H1 (cell line): ENCODE measurements around the gene DCXR. TPM values are rescaled to one million over a fixed set of nuclear protein-coding genes. Genes with fewer than 3 reads are reported as not detected.

Source experiments
- CBX5 ChIP-seq: fragments of 300-800, 300-1000 bp; sonication (generic); IDR thresholded peaks from 2 replicates; pipeline ENCODE4 v1.7.1; 2016; ENCODE audit warnings: antibody characterized with exemption, low read length, low read depth
- CHD7 ChIP-seq: fragments of 300-600 bp; sonication (generic); IDR thresholded peaks from 2 replicates; pipeline ENCODE4 v1.7.1; 2012; ENCODE audit warnings: low read length, moderate library complexity, mild to moderate bottlenecking, inconsistent platforms; ENCODE audit not compliant: insufficient replicate concordance
- EP300 ChIP-seq, 2 experiments: IDR thresholded peaks; 1 replicate in 1 of 2; 2 replicates in 1 of 2; pipeline ENCODE4 v1.6.1; 2011 to 2012; ENCODE audit warnings: low read depth in 2 of 2, low read length in 2 of 2, mild to moderate bottlenecking in 2 of 2, borderline replicate concordance in 1 of 2, inconsistent platforms in 1 of 2, moderate library complexity in 1 of 2
- GABPA ChIP-seq: IDR thresholded peaks from 2 replicates; pipeline ENCODE4 v1.6.1; 2011; ENCODE audit warnings: mild to moderate bottlenecking, low read length, moderate library complexity, borderline replicate concordance; ENCODE audit not compliant: insufficient read depth
- RAD21 ChIP-seq, 2 experiments: IDR thresholded peaks in 1 of 2; conservative IDR thresholded peaks in 1 of 2; 2 replicates each; pipeline ENCODE4 v1.6.1; 2011; ENCODE audit warnings: low read depth in 2 of 2, low read length in 2 of 2, improper control_type of control experiment in 1 of 2, inconsistent platforms in 1 of 2, mild to moderate bottlenecking in 1 of 2, moderate library complexity in 1 of 2
- SIRT6 ChIP-seq: IDR thresholded peaks from one replicate; pipeline ENCODE4 v1.7.1; 2012; ENCODE audit warnings: low read length, inconsistent platforms
- SP2 ChIP-seq: IDR thresholded peaks from 2 replicates; pipeline ENCODE4 v1.6.1; 2012; ENCODE audit warnings: mild to moderate bottlenecking, low read length, inconsistent platforms
- SP4 ChIP-seq: IDR thresholded peaks from 2 replicates; pipeline ENCODE4 v1.6.1; 2012; ENCODE audit warnings: low read length, inconsistent platforms
- SUZ12 ChIP-seq: fragments of 200-600 bp; sonication (generic); IDR thresholded peaks from 2 replicates; pipeline ENCODE4 v1.6.1; 2012; ENCODE audit warnings: mild to moderate bottlenecking, inconsistent platforms, low read length, moderate library complexity, mixed read lengths
- polyA plus RNA-seq, 7 experiments: library from polyadenylated mRNA; depleted of rRNA in 3 of 7; stranded (reverse) in 5 of 7; unstranded in 2 of 7; fragments of >200 nt in 5 of 7; fragments of 200-250 nt in 2 of 7; gene quantifications; 1 replicate in 5 of 7; 2 replicates in 1 of 7; 4 replicates in 1 of 7; pipeline versions ENCODE4 v1.2.1 to v1.2.3, GENCODE V29; 2011 to 2013; ENCODE audit warnings: missing spikeins in 2 of 7, mixed read lengths in 2 of 7
- total RNA-seq: library from RNA; stranded (reverse); fragmentation: NEBNext Ultra II Directional; extraction: Animal tissue kit (Norgen Biotek cat#: 25700); gene quantifications from 2 replicates; pipeline ENCODE4 v1.2.1, GENCODE V29; 2021
- TF ChIP-seq, protein P1 (sequence below): IDR thresholded peaks from 2 replicates; pipeline ENCODE4 v1.6.1; 2011; ENCODE audit warnings: low read depth, mild to moderate bottlenecking, low read length; ENCODE audit not compliant: insufficient read depth

DCXR gene
- total and polyA plus RNA-seq, 2 of the 8 experiments (the other 6 are each of a cell fraction or from before 2014, with no cell fraction given): 96.3 to 212 TPM

GRCh38 chr17:82041144-82041814, 3.8 kb upstream of the DCXR start (continued):
- TF ChIP-seq CHD7 (no peak), CBX5 (no peak), SP2 (no peak), SUZ12 (no peak), SP4 (no peak), EP300 (IDR thresholded peaks at IDR 0.05; ENCODE audit: borderline replicate concordance in 1 of 2, low read depth in 2 of 2, low read length in 2 of 2) (no peak), RAD21 (IDR thresholded peaks at IDR 0.05 in 1 of 2, conservative IDR thresholded peaks at IDR 0.05 in 1 of 2; ENCODE audit: low read depth in 2 of 2, low read length in 2 of 2) (no peak), SIRT6 (no peak), GABPA (no peak)
- TF ChIP-seq, protein P1, sequence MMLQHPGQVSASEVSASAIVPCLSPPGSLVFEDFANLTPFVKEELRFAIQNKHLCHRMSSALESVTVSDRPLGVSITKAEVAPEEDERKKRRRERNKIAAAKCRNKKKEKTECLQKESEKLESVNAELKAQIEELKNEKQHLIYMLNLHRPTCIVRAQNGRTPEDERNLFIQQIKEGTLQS: no peak
